Endothelial cell of umbilical vein (primary cell): Measurements from ENCODE around the gene AXIN2. TPM values are rescaled to one million over a fixed set of nuclear protein-coding genes. Genes with fewer than 3 reads are reported as not detected.

ENCODE experiments used
- BruUV-seq: library from RNA; stranded (reverse); fragments of 400-500 nt; replicated peaks from 2 replicates; lab custom pipeline; 2021; lab: Mats Ljungman, UMichigan
- CTCF ChIA-PET: fragments of 300-600, 350-600 bp; sonication (Branson Sonifier 250); formaldehyde crosslinking; loops from one replicate; lab custom pipeline; 2021; ENCODE audit warnings: antibody characterized with exemption, inconsistent platforms; lab: Charles Lee
- POLR2A ChIA-PET: fragments of 300-600, 350-600 bp; sonication (Branson Sonifier 250); formaldehyde crosslinking; loops from one replicate; lab custom pipeline; 2021; ENCODE audit warnings: antibody characterized with exemption, inconsistent platforms; lab: Charles Lee
- DNase-seq: peaks from one replicate; pipeline ENCODE4 v3.0.0-alpha.2; 2011; ENCODE audit warnings: low read depth, low spot score
- FAIRE-seq: peaks from 2 replicates; lab custom pipeline; 2011; peaks lifted over from hg19 to GRCh38; lab: Jason Lieb, UNC
- H2AFZ ChIP-seq: 2 replicates; pipeline ENCODE4 v1.6.0; 2012; ENCODE audit warnings: low read depth, low read length, control low read depth, inconsistent platforms
- H3K27ac ChIP-seq: 2 replicates; pipeline ENCODE4 v1.5.1; 2011; ENCODE audit warnings: low read depth, mild to moderate bottlenecking, control low read depth, low read length, moderate library complexity; ENCODE audit not compliant: insufficient read depth
- H3K27me3 ChIP-seq, 2 experiments: 2 replicates each; pipeline versions ENCODE4 v1.6.0 to v1.6.1; 2011; ENCODE audit warnings: low read length in 2 of 2, mixed read lengths in 1 of 2; ENCODE audit not compliant: control insufficient read depth in 2 of 2, insufficient read depth in 2 of 2
- H3K36me3 ChIP-seq, 2 experiments: 2 replicates in 1 of 2; 3 replicates in 1 of 2; pipeline ENCODE4 v1.5.1; 2011; ENCODE audit warnings: low read length in 2 of 2, mild to moderate bottlenecking in 1 of 2, moderate library complexity in 1 of 2; ENCODE audit not compliant: control insufficient read depth in 2 of 2, insufficient read depth in 2 of 2; ENCODE audit errors: extremely low read depth in 1 of 2
- H3K4me1 ChIP-seq: 3 replicates; pipeline ENCODE4 v1.5.1; 2011; ENCODE audit warnings: mild to moderate bottlenecking, low read length; ENCODE audit not compliant: control insufficient read depth, insufficient read depth; ENCODE audit errors: extremely low read depth
- H3K4me2 ChIP-seq: 2 replicates; pipeline ENCODE4 v1.6.1; 2011; ENCODE audit warnings: low read length, control low read depth, mixed read lengths; ENCODE audit not compliant: insufficient read depth
- H3K4me3 ChIP-seq, 3 experiments: fragments of 200-600 bp in 1 of 3; sonication (generic), shearing (Covaris generic) in 1 of 3; replicated peaks in 1 of 3; 2 replicates each; pipeline ENCODE4 v1.5.1; 2011 to 2016; ENCODE audit warnings: control low read depth in 3 of 3, low read length in 3 of 3, mild to moderate bottlenecking in 2 of 3, inconsistent platforms in 1 of 3, low read depth in 1 of 3, moderate library complexity in 1 of 3; ENCODE audit not compliant: insufficient read depth in 1 of 3
- H3K79me2 ChIP-seq: 2 replicates; pipeline ENCODE4 v1.6.0; 2012; ENCODE audit warnings: low read length, inconsistent platforms; ENCODE audit not compliant: control insufficient read depth, insufficient read depth
- H3K9ac ChIP-seq: replicated peaks from 2 replicates; pipeline ENCODE3; 2011; ENCODE audit warnings: low read length, control low read depth; ENCODE audit not compliant: insufficient read depth; ENCODE audit errors: extremely low read depth
- H3K9me1 ChIP-seq: replicated peaks from 3 replicates; pipeline ENCODE4 v1.6.0; 2011; ENCODE audit warnings: mild to moderate bottlenecking, low read length; ENCODE audit not compliant: control insufficient read depth, insufficient read depth; ENCODE audit errors: extremely low read depth
- H3K9me3 ChIP-seq: replicated peaks from 2 replicates; pipeline ENCODE4 v1.5.1; 2012; ENCODE audit warnings: low read length, inconsistent platforms; ENCODE audit not compliant: control insufficient read depth, insufficient read depth
- H4K20me1 ChIP-seq: replicated peaks from 2 replicates; pipeline ENCODE3; 2011; ENCODE audit warnings: mild to moderate bottlenecking, low read length; ENCODE audit not compliant: control insufficient read depth, insufficient read depth; ENCODE audit errors: extremely low read depth
- EZH2 ChIP-seq: IDR thresholded peaks from 2 replicates; pipeline ENCODE4 v1.6.1; 2012; ENCODE audit warnings: borderline replicate concordance, low read depth, mild to moderate bottlenecking, moderate library complexity, low read length, inconsistent platforms; ENCODE audit not compliant: severe bottlenecking
- FOS ChIP-seq: IDR thresholded peaks from 2 replicates; pipeline ENCODE4 v1.6.1; 2011; ENCODE audit warnings: mild to moderate bottlenecking, low read length, moderate library complexity, borderline replicate concordance; ENCODE audit not compliant: insufficient read depth
- GATA2 ChIP-seq: IDR thresholded peaks from 2 replicates; pipeline ENCODE4 v1.7.0; 2011; ENCODE audit warnings: low read depth, mild to moderate bottlenecking, moderate library complexity, mixed read lengths, low read length; ENCODE audit not compliant: insufficient read length, insufficient read depth
- JUN ChIP-seq: IDR thresholded peaks from 2 replicates; pipeline ENCODE4 v1.6.1; 2011; ENCODE audit warnings: borderline replicate concordance, low read depth; ENCODE audit not compliant: insufficient read length, insufficient read depth
- MYC ChIP-seq: IDR thresholded peaks from one replicate; pipeline ENCODE4 v1.6.1; 2011; ENCODE audit warnings: mild to moderate bottlenecking, low read depth, low read length
- POLR2A ChIP-seq: IDR thresholded peaks from 2 replicates; pipeline ENCODE4 v1.6.1; 2012; ENCODE audit warnings: low read depth, mild to moderate bottlenecking, control low read depth, low read length
- POLR2AphosphoS5 ChIP-seq: IDR thresholded peaks from 2 replicates; pipeline ENCODE4 v1.6.1; 2012; ENCODE audit warnings: low read depth, mild to moderate bottlenecking, control low read depth, low read length, moderate library complexity; ENCODE audit not compliant: insufficient read depth
- dilution Hi-C: fragments of 300-500 bp; cut with MboI; formaldehyde crosslinking; loops from one replicate; pipeline ENCODE4 v1.15.0; 2019; ENCODE audit warnings: low sequenced_read_pairs; ENCODE audit not compliant: extremely low pct_ligation_motif_present
- intact Hi-C: fragments of 100-400 bp; cut with micrococcal nuclease; formaldehyde crosslinking; loops from one replicate; pipeline ENCODE4 v1.10.0; 2022
- polyA plus RNA-seq, 4 experiments: library from polyadenylated mRNA; depleted of rRNA in 3 of 4; stranded (reverse) in 3 of 4; unstranded in 1 of 4; fragments of >200 nt; gene quantifications; 2 replicates each; pipeline versions ENCODE4 v1.2.1 to v1.2.3, GENCODE V29; 2011 to 2012; ENCODE audit warnings: missing spikeins in 1 of 4
- total RNA-seq: library from RNA; stranded (reverse); gene quantifications from 2 replicates; pipeline ENCODE4 v1.2.3, GENCODE V29; 2021
- TF ChIP-seq, protein P1 (sequence below), 2 donors: IDR thresholded peaks; 1 replicate in 1 of 2; 2 replicates in 1 of 2; pipeline ENCODE4 v1.5.1; 2011; ENCODE audit warnings: low read length in 2 of 2, mild to moderate bottlenecking in 2 of 2, moderate library complexity in 2 of 2, control low read depth in 1 of 2, inconsistent platforms in 1 of 2, low read depth in 1 of 2; ENCODE audit not compliant: insufficient read depth in 1 of 2; ENCODE audit errors: extremely low read depth in 1 of 2
- TF ChIP-seq, protein P2 (sequence below): IDR thresholded peaks from 2 replicates; pipeline ENCODE4 v1.6.1; 2011; ENCODE audit not compliant: insufficient read depth, insufficient read length

The AXIN2 gene
- total and polyA plus RNA-seq, 2 donors (not counting 3 experiments of a cell fraction or from before 2014, with no cell fraction given), result 1.3 to 3.0 TPM

DNA sequence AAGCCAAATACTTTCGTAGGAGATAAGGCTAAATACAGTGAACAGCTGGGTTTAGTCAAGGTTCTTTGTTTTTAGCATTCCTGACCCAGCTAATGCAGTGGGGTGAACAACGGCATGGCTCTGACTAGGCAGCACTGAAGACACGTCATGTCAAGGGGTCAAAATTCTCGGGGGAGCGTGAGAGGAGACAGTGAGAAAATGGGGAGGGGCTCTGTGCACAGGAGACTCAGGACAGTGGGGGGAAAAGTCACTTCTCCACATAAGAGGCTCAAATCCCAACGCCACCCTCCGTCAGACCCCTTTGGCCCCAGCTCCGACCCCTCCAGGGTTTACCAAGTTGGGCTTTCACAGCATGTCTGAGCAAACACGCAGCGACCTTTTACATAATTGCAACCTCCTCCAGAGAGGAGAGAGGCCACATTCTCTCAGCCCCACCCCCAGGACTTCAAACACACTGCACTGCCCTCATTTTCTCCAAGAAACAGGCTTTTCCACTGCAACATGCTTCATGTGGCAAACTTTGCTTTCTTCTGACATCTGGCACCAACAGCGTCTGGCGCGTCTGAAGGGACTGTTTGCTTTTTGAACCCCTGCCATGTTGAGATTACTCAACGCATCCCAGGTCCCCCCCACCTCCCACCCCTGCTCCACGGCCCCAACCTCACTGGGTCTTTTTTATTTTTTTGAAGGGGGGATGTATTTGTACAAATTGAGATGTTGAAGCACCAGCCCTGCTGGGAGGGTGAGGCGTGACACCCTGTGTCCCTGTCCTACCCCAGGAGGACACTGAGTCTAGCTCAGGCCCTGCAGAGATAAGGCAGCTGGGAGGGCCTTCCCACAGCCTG lies 30.0 kb downstream of the AXIN2 start:
- CTCF ChIA-PET, result interaction anchor here (1.0 kb wide), 1 partner anchor 237 kb away, joined by 3 read pairs; no protein-coding TSS in a partner anchor
- DNase-seq, result no peak
- no peak for FAIRE-seq

More for the DNA sequence above, 30.0 kb downstream of the AXIN2 start:
- Histone ChIP-seq H3K4me3 (no peak overlapping the region), H3K9me1 (no peaks in the 10 kb centered on the region), H3K36me3 (peaks cover 0 to 4% of the 10 kb centered on the region in 2 experiments), H3K79me2 (no peaks in the 10 kb centered on the region), H2AFZ (no peak overlapping the region), H3K9ac (no peak overlapping the region), H3K27ac (no peak overlapping the region), H3K4me1 (no peaks in the 10 kb centered on the region), H4K20me1 (no peaks in the 10 kb centered on the region), H3K9me3 (no peaks in the 10 kb centered on the region), H3K4me2 (no peak overlapping the region), H3K27me3 (no peaks in the 10 kb centered on the region)
- POLR2A ChIA-PET, result no interaction called here
- dilution Hi-C loops (no loop called here), intact Hi-C loops (no loop called here)
- no TSS peak for BruUV-seq
- TF ChIP-seq JUN (no peak), EZH2 (no peak), POLR2A (no peak), MYC (no peak), POLR2AphosphoS5 (no peak), FOS (no peak), GATA2 (no peak)
- TF ChIP-seq, protein P1, sequence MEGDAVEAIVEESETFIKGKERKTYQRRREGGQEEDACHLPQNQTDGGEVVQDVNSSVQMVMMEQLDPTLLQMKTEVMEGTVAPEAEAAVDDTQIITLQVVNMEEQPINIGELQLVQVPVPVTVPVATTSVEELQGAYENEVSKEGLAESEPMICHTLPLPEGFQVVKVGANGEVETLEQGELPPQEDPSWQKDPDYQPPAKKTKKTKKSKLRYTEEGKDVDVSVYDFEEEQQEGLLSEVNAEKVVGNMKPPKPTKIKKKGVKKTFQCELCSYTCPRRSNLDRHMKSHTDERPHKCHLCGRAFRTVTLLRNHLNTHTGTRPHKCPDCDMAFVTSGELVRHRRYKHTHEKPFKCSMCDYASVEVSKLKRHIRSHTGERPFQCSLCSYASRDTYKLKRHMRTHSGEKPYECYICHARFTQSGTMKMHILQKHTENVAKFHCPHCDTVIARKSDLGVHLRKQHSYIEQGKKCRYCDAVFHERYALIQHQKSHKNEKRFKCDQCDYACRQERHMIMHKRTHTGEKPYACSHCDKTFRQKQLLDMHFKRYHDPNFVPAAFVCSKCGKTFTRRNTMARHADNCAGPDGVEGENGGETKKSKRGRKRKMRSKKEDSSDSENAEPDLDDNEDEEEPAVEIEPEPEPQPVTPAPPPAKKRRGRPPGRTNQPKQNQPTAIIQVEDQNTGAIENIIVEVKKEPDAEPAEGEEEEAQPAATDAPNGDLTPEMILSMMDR (IDR thresholded peaks at IDR 0.05; ENCODE audit: extremely low read depth in 1 of 2, insufficient read depth in 1 of 2, low read depth in 1 of 2, low read length in 2 of 2), result no peak
- TF ChIP-seq, protein P2, sequence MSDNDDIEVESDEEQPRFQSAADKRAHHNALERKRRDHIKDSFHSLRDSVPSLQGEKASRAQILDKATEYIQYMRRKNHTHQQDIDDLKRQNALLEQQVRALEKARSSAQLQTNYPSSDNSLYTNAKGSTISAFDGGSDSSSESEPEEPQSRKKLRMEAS, result no peak
